ENCODE measurements around the gene INPP5A.

The INPP5A gene

GRCh38 chr10:132750936-132751335 is 213.3 kb downstream of the INPP5A start:
- ATAC-seq, result no peak
- TF ChIP-seq OSR1 (CRISPR knock-in tag; IDR thresholded peaks at IDR 0.05) (no peak), PATZ1 (CRISPR knock-in tag; IDR thresholded peaks at IDR 0.05; ENCODE audit: borderline replicate concordance) (no peak), TCF4 (CRISPR knock-in tag; IDR thresholded peaks at IDR 0.05; ENCODE audit: borderline replicate concordance) (no peak)

GRCh38 chr10:132752378-132752777 is 214.8 kb downstream of the INPP5A start:
- ATAC-seq, result no peak
- TF ChIP-seq CSRNP3 (CRISPR knock-in tag; IDR thresholded peaks at IDR 0.05) (no peak), OSR1 (CRISPR knock-in tag; IDR thresholded peaks at IDR 0.05) (no peak), CSDC2 (CRISPR knock-in tag; IDR thresholded peaks at IDR 0.05) (no peak), ZC3H10 (CRISPR knock-in tag; IDR thresholded peaks at IDR 0.05) (no peak), ZNF565 (CRISPR knock-in tag; conservative IDR thresholded peaks at IDR 0.05; ENCODE audit: low read depth) (no peak), RARB (CRISPR knock-in tag; IDR thresholded peaks at IDR 0.05) (no peak), ESRRG (CRISPR knock-in tag; IDR thresholded peaks at IDR 0.05) (no peak), ZFP30 (CRISPR knock-in tag; IDR thresholded peaks at IDR 0.05) (no peak), ZFP3 (CRISPR knock-in tag; IDR thresholded peaks at IDR 0.05) (no peak), PATZ1 (CRISPR knock-in tag; IDR thresholded peaks at IDR 0.05; ENCODE audit: borderline replicate concordance) (no peak)

- ATAC-seq, result no peak
- TF ChIP-seq GLIS3 (CRISPR knock-in tag; IDR thresholded peaks at IDR 0.05) (no peak), ZNF70 (CRISPR knock-in tag; IDR thresholded peaks at IDR 0.05) (no peak), ZFP3 (CRISPR knock-in tag; IDR thresholded peaks at IDR 0.05) (no peak), CREB5 (CRISPR knock-in tag; IDR thresholded peaks at IDR 0.05; ENCODE audit: low read depth) (no peak), TOX (CRISPR knock-in tag; IDR thresholded peaks at IDR 0.05; ENCODE audit: borderline replicate concordance) (no peak), TCF4 (CRISPR knock-in tag; IDR thresholded peaks at IDR 0.05; ENCODE audit: borderline replicate concordance) (no peak), ESRRG (CRISPR knock-in tag; IDR thresholded peaks at IDR 0.05) (no peak), CSRNP3 (CRISPR knock-in tag; IDR thresholded peaks at IDR 0.05) (no peak), POU6F1 (CRISPR knock-in tag; IDR thresholded peaks at IDR 0.05; ENCODE audit: borderline replicate concordance, low read depth) (no peak), ZNF8 (CRISPR knock-in tag; IDR thresholded peaks at IDR 0.05) (no peak), PPARA (CRISPR knock-in tag; IDR thresholded peaks at IDR 0.05; ENCODE audit: borderline replicate concordance) (no peak), OSR1 (CRISPR knock-in tag; IDR thresholded peaks at IDR 0.05) (no peak), ARNTL (CRISPR knock-in tag; IDR thresholded peaks at IDR 0.05; ENCODE audit: borderline replicate concordance, low read depth) (no peak), PATZ1 (CRISPR knock-in tag; IDR thresholded peaks at IDR 0.05; ENCODE audit: borderline replicate concordance) (no peak)
These were observed 215.4 kb downstream of the INPP5A start for GRCh38 chr10:132752961-132753360.

Measured in SK-N-SH treated with all-trans-retinoic acid at 6 μM for 48 hours (cell line).